Osteoblast (primary cell): Measurements from ENCODE around the gene TLL2. TPM values are rescaled to one million over a fixed set of nuclear protein-coding genes. Genes with fewer than 3 reads are reported as not detected.
A peak's percentile ranks its signal among the peaks of the same experiment; 100 is the strongest.

Experiments used
- DNase-seq: peaks from one replicate; pipeline ENCODE4 v3.0.0; 2011; ENCODE audit warnings: low spot score, mixed read lengths; ENCODE audit not compliant: insufficient read length; ENCODE audit errors: missing footprints
- H2AFZ ChIP-seq: 2 replicates; pipeline ENCODE4 v1.6.0; 2011; ENCODE audit warnings: mild to moderate bottlenecking, low read length
- H3K27ac ChIP-seq: 2 replicates; pipeline ENCODE4 v1.5.1; 2011; ENCODE audit warnings: mild to moderate bottlenecking, low read depth, low read length, moderate library complexity
- H3K27me3 ChIP-seq: 2 replicates; pipeline ENCODE4 v1.6.0; 2012; ENCODE audit warnings: mild to moderate bottlenecking, control low read depth, inconsistent platforms, low read length, moderate library complexity; ENCODE audit not compliant: insufficient read depth
- H3K36me3 ChIP-seq: 2 replicates; pipeline ENCODE4 v1.5.1; 2011; ENCODE audit warnings: mild to moderate bottlenecking, low read length, control low read depth, moderate library complexity; ENCODE audit not compliant: insufficient read depth
- H3K4me1 ChIP-seq: 2 replicates; pipeline ENCODE4 v1.5.1; 2011; ENCODE audit warnings: mild to moderate bottlenecking, low read length, control low read depth, moderate library complexity; ENCODE audit not compliant: insufficient read depth
- H3K4me2 ChIP-seq: 2 replicates; pipeline ENCODE4 v1.6.0; 2011; ENCODE audit warnings: mild to moderate bottlenecking, low read length; ENCODE audit not compliant: insufficient read depth
- H3K4me3 ChIP-seq: fragments of 200-600 bp; sonication (generic); 3 replicates; pipeline ENCODE4 v1.5.1; 2012; ENCODE audit warnings: mild to moderate bottlenecking, low read length, inconsistent platforms; ENCODE audit not compliant: insufficient read depth
- H3K79me2 ChIP-seq: 2 replicates; pipeline ENCODE4 v1.6.0; 2012; ENCODE audit warnings: mild to moderate bottlenecking, low read length, control low read depth, inconsistent platforms; ENCODE audit not compliant: insufficient read depth
- H3K9me3 ChIP-seq: 2 replicates; pipeline ENCODE4 v1.5.1; 2011; ENCODE audit warnings: low read depth, low read length, control low read depth
- H4K20me1 ChIP-seq: 2 replicates; pipeline ENCODE4 v1.6.0; 2012; ENCODE audit warnings: mild to moderate bottlenecking, low read length, control low read depth; ENCODE audit not compliant: insufficient read depth
- total RNA-seq: library from RNA; depleted of rRNA; stranded (reverse); fragments of >200 nt; gene quantifications from 2 replicates; pipeline ENCODE4 v1.2.3, GENCODE V29; 2012
- TF ChIP-seq, protein P1 (sequence below): IDR thresholded peaks from 2 replicates; pipeline ENCODE4 v1.5.1; 2011; ENCODE audit warnings: mild to moderate bottlenecking, low read depth, low read length, moderate library complexity; ENCODE audit errors: extremely low read depth

TLL2 gene
- total RNA-seq, 1 donor, result 0.36 TPM

- Histone ChIP-seq H3K36me3 (peaks cover 20% of the 10 kb centered on the region), H3K79me2 (no peaks in the 10 kb centered on the region), H4K20me1 (peaks cover 9% of the 10 kb centered on the region), H3K4me2 (no peak overlapping the region), H3K9me3 (no peaks in the 10 kb centered on the region), H3K27ac (no peak overlapping the region), H3K4me3 (no peak overlapping the region), H2AFZ (no peak overlapping the region), H3K4me1 (peaks cover 18% of the 10 kb centered on the region), H3K27me3 (peaks cover 15% of the 10 kb centered on the region)
- DNase-seq, result no peak
- TF ChIP-seq, protein P1, sequence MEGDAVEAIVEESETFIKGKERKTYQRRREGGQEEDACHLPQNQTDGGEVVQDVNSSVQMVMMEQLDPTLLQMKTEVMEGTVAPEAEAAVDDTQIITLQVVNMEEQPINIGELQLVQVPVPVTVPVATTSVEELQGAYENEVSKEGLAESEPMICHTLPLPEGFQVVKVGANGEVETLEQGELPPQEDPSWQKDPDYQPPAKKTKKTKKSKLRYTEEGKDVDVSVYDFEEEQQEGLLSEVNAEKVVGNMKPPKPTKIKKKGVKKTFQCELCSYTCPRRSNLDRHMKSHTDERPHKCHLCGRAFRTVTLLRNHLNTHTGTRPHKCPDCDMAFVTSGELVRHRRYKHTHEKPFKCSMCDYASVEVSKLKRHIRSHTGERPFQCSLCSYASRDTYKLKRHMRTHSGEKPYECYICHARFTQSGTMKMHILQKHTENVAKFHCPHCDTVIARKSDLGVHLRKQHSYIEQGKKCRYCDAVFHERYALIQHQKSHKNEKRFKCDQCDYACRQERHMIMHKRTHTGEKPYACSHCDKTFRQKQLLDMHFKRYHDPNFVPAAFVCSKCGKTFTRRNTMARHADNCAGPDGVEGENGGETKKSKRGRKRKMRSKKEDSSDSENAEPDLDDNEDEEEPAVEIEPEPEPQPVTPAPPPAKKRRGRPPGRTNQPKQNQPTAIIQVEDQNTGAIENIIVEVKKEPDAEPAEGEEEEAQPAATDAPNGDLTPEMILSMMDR, result no peak
Measured at GRCh38 chr10:96516337-96516736, 2.6 kb upstream of the TLL2 start.

DNA sequence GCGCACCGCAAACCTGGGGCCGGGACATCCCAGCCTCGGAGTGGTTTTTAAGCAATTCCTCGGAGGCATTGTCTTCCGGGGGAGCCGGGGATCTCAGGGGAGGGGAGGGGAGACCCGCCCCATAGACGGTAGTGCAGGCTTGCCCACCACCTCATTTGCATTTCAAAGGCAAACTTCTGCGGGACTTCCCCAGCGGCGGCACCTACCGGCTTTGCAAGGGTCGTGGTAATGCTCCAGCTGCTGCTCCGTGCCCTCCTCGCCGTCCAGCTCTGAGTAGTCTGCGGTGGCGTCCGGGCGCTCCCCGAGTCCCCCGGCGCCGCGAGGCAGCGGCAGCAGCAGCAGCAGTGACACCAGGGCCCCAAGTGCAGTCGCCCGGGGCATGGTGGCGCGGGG, 425 bp downstream of the TLL2 start:
- peaks cover 5% of the 10 kb centered on the region for H4K20me1 ChIP-seq
- no peaks in the 10 kb centered on the region for H3K9me3 ChIP-seq
- H3K27ac ChIP-seq, result no peak overlapping the region
- H3K27me3 ChIP-seq, result peaks cover 15% of the 10 kb centered on the region
- H3K4me3 ChIP-seq, result peak overlapping the region; percentile 66
- H2AFZ ChIP-seq, result no peak overlapping the region
- TF ChIP-seq, protein P1, result no peak
- H3K4me2 ChIP-seq, result peak overlapping the region; percentile 86
- DNase-seq, result no peak
- H3K79me2 ChIP-seq, result no peaks in the 10 kb centered on the region
- H3K36me3 ChIP-seq, result peaks cover 4% of the 10 kb centered on the region
- H3K4me1 ChIP-seq, result peaks cover 22% of the 10 kb centered on the region

GRCh38 chr10:96512524-96513304, 1.0 kb downstream of the TLL2 start:
- H3K4me3 ChIP-seq, result peak overlapping the region; percentile 66
- TF ChIP-seq, protein P1, result no peak
- no peak overlapping the region for H3K27ac ChIP-seq
- H3K27me3 ChIP-seq, result peaks cover 15% of the 10 kb centered on the region
- peaks cover 3% of the 10 kb centered on the region for H3K36me3 ChIP-seq
- peak overlapping the region; percentile 86 for H3K4me2 ChIP-seq
- no peaks in the 10 kb centered on the region for H3K9me3 ChIP-seq
- H3K4me1 ChIP-seq, result peaks cover 22% of the 10 kb centered on the region
- H2AFZ ChIP-seq, result no peak overlapping the region
- DNase-seq, result peak; percentile 77
- H3K79me2 ChIP-seq, result no peaks in the 10 kb centered on the region
- peaks cover 5% of the 10 kb centered on the region for H4K20me1 ChIP-seq

DNA sequence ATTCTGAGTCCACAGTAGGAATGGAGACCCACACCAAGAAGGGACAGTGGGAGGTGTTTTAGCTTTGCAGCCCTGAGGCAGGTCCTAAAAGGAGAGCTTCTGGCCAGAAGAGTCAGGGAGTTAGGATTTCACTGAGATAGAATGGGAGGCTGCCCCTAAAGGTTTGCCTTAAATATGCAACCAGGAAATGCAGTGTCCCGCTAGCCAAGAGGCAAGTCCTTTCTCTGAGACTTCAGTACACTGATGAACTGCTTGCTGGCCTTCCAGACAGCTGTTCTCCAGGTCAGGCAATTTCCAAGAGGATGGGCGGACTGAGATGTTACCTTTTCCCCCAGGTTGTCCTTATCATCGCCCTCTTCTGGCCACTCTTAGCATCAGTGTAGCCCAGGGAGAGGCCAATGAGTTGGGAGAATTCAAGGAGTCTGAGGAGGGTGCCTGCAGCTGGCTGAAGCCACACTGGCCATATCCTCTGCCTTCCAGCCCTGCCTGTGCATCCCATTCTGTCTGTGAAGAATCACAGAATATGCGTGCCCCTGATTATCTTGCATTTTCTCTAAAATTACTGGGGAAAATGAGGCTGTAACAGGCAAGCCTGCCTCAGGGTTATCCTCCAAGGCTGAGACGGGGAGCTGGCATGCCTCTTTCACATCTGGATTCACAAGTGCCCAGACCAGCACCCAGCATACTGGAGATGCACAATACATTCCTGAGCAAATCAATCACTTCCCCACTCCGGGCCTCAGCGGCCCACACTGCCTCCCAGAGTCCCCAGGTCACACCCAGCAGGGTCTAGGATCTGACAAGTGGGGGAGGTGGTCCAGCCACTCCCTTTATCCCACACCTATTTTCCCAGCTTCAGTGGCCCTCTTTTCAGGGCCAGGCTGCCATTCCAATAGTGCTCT, 2.4 kb downstream of the TLL2 start:
- Histone ChIP-seq H3K79me2 (no peaks in the 10 kb centered on the region), H4K20me1 (no peaks in the 10 kb centered on the region), H3K36me3 (no peaks in the 10 kb centered on the region), H3K27ac (no peak overlapping the region), H3K4me2 (no peak overlapping the region), H3K4me1 (peaks cover 22% of the 10 kb centered on the region), H2AFZ (no peak overlapping the region), H3K4me3 (no peak overlapping the region), H3K9me3 (no peaks in the 10 kb centered on the region), H3K27me3 (peaks cover 15% of the 10 kb centered on the region)
- TF ChIP-seq, protein P1, result peak; percentile 58
- DNase-seq, result no peak
